Left kidney (tissue), 8 donors: ENCODE results near the gene GNPTG. TPM values are rescaled to one million over a fixed set of nuclear protein-coding genes. Genes with fewer than 3 reads are reported as not detected.

Experiments
- DNase-seq: peaks from one replicate; pipeline ENCODE4 v3.0.0-alpha.2; 2013
- long read RNA-seq, 8 donors: transcript quantifications; one replicate each; lab custom pipeline, GENCODE V29; 2026
- polyA plus RNA-seq: library from polyadenylated mRNA; unstranded; fragments of 120-200 nt; gene quantifications from one replicate; pipeline ENCODE4 v1.2.1, GENCODE V29; 2013; ENCODE audit not compliant: insufficient read length

GNPTG gene
- polyA plus RNA-seq, result 55.3 TPM
- long read RNA-seq, donor 1, transcript GNPTG-201 (11 exons, 1,983 nt), result major isoform, 43 of 83 reads
- long read RNA-seq, donor 1, partial matches to known transcripts, result 39 of 83 reads
- long read RNA-seq, donor 1, other reads (novel, unspliced or antisense), result 0 of 83 reads
- long read RNA-seq, donor 2, transcript GNPTG-201 (11 exons, 1,983 nt), result major isoform, 38 of 53 reads
- long read RNA-seq, donor 2, partial matches to known transcripts, result 12 of 53 reads
- long read RNA-seq, donor 2, other reads (novel, unspliced or antisense), result 0 of 53 reads
- long read RNA-seq, donor 3, transcript GNPTG-201 (11 exons, 1,983 nt), result major isoform, 31 of 46 reads
- long read RNA-seq, donor 3, partial matches to known transcripts, result 14 of 46 reads
- long read RNA-seq, donor 3, other reads (novel, unspliced or antisense), result 0 of 46 reads
- long read RNA-seq, donor 4, partial matches to known transcripts, result 12 of 17 reads
- long read RNA-seq, donor 4, other reads (novel, unspliced or antisense), result 0 of 17 reads
- long read RNA-seq, donor 5, transcript GNPTG-201 (11 exons, 1,983 nt), result major isoform, 76 of 129 reads
- long read RNA-seq, donor 5, partial matches to known transcripts, result 51 of 129 reads
- long read RNA-seq, donor 5, other reads (novel, unspliced or antisense), result 0 of 129 reads
- long read RNA-seq, donor 6, transcript GNPTG-201 (11 exons, 1,983 nt), result major isoform, 55 of 72 reads
- long read RNA-seq, donor 6, partial matches to known transcripts, result 16 of 72 reads
- long read RNA-seq, donor 6, other reads (novel, unspliced or antisense), result 0 of 72 reads
- long read RNA-seq, donor 7, transcript GNPTG-201 (11 exons, 1,983 nt), result major isoform, 26 of 47 reads
- long read RNA-seq, donor 7, partial matches to known transcripts, result 17 of 47 reads
- long read RNA-seq, donor 7, other reads (novel, unspliced or antisense), result 0 of 47 reads
- long read RNA-seq, donor 8, transcript GNPTG-201 (11 exons, 1,983 nt), result major isoform, 11 of 13 reads
- long read RNA-seq, donor 8, partial matches to known transcripts, result 0 of 13 reads
- long read RNA-seq, donor 8, other reads (novel, unspliced or antisense), result 0 of 13 reads

DNA sequence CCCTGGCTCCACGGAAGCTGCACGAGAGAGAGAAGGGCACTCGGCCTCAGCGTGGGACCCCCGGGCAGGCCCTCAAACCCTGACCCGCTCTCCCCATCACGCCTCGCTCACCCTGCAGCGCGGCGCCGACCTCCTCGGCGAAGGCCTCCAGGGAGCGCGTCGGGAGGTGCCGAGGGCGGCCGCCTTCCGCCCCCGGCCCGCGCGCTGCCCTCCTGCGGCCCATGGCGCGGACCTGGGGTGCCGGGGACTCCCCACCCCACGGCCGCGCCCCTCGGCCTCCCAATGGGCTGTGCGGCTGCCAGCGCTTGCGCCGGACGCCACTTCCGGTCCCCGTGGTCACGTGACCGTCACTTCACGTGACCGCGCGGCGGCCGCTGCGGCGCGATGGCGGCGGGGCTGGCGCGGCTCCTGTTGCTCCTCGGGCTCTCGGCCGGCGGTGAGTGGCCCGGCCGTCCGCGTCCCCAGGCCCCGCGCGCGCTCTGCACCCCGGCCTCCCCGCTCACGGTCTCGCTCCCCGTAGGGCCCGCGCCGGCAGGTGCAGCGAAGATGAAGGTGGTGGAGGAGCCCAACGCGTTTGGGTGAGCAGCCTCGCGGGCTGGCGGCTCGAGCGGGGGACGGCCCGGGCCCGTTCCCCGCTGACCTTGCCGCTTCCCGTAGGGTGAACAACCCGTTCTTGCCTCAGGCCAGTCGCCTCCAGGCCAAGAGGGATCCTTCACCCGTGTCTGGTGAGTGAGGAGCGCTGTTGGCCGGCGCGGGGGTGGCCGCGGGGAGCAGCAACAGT lies at the start of gene GNPTG, which contains the start of gene TSR3:
TSS of gene GNPTG (plus strand) at position 350 of the 781 bp plus-strand sequence. CDS start at position 385, 35 bp downstream.
TSS of gene TSR3 (minus strand) at position 297 of the 781 bp plus-strand sequence. CDS start at position 223, 74 bp downstream.
- DNase-seq, result peak; percentile 73

DNA sequence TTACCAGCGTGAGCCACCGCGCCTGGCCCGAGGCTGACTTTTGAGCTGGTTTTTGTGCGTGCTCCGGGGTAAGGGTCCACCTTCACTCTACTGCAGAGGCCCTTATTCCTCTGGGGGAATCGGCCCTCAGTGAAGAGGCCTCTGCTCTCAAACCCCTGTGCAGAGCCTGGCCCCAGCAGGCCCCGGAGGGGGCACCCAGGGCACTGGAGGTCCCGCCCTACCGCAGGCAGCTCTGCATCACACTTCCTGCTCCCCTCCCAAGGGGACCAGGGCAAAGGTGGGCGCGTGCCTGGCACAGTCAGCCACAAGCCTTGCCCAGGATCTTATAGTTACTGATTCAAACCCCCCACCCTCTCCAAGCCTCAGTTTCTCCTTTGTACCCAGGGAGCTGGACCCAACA lies 45.9 kb upstream of the GNPTG start:
- DNase-seq, result no peak

DNA sequence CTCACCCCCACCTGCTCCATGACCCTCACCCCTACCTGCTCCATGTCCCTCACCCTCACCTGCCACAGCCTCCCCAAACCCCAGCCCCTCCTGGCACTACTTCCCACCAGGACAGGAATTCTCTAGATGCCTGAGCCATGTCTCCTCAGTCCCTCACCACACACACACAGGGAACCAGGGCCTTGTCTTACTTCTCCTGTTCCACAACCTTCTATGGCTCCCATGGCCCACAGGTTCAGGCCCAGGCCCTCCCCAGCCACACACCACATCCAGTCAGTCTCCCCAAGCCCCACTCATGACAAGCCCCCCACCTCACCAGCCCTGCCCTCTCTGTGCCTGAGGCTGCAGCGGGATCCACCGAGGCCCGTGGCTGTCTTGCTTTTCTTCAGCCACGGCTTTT lies 45.4 kb upstream of the GNPTG start:
- no peak for DNase-seq

DNA sequence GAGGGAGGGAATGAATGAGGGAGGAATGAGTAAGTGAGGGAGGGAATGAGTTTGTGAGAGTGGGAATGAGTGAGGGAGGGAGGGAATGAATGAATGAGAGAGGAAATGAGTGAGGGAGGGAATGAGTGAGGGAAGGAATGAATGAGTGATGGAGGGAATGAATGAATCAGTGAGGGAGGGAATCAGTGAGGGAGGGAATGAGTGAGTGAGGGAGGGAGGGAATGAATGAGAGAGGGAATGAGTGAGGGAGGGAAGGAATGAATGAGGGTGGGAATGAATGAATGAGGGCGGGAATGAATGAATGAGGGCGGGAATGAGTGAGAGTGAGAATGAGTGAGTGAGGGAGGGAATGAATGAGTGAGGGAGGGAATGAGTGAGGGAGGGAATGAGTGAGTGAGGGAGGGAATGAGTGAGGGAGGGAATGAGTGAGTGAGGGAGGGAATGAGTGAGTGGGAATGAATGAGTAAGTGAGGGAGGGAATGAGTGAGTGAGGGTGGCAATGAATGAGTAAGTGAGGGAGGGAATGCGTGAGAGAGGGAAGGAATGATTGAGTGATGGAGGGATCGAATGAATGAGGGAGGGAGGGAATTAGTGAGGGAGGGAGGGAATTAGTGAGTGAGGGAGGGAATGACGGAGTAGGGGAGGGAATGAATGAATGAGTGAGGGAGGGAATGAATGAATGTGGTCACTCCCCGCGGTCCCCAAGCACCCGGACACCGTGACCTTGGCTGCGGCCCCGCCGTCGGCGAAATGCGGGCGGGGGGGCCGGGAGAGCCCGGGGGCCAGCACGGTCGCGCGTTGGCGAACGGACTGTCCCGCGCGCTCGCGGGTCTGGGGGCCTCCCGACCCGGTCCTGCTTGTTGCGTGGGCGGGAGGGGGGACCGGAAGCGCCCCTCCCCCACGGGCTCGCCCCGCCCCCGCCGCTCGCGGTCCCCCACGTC lies 43.4 kb upstream of the GNPTG start:
- no peak for DNase-seq

DNA sequence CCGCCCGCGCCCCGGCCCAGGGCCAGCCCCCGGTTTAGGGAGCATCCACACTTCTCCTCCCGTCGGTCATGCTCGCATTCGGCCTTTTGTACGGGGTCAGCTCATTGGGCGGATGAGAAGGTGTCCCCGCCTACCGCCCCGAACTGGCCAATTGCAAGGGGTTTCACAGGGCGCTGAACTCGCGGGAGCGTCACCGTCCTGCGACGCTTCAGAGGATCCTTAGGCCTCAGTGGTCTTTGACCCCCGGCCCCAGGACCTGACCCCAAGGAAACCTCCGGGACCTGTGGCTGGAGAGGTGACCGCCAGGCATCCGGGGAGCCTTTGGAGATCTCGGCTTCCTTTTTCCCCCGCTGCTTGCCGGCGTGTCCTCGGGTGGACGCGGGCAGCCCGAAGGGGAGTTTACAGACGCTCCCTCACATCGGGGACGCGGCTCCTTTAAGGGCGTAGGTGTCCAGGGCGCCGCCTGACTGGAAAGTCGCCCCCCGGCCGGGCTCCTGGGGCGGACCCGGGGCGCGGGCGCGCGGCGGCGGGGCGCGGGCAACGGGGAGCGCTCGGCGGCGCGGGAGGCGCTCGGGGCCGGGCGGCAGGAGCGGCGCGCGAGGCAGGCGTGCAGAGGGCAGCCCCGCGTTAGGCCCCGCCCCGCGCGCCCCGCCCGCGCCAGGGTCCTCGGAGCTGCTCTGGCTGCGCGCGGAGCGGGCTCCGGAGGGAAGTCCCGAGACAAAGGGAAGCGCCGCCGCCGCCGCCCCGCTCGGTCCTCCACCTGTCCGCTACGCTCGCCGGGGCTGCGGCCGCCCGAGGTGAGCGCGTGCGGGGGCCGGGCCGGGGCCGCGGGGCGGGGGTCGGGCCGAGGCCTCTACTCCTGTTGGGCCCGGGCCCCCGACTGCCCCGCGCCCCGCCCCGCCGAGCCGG lies 42.5 kb upstream of the GNPTG start, which contains the start of gene UBE2I:
TSS of gene UBE2I (plus strand) at position 660 of the 909 bp plus-strand sequence. CDS start 4,395 bp downstream, outside the sequence.
- DNase-seq, result peak; percentile 98

DNA sequence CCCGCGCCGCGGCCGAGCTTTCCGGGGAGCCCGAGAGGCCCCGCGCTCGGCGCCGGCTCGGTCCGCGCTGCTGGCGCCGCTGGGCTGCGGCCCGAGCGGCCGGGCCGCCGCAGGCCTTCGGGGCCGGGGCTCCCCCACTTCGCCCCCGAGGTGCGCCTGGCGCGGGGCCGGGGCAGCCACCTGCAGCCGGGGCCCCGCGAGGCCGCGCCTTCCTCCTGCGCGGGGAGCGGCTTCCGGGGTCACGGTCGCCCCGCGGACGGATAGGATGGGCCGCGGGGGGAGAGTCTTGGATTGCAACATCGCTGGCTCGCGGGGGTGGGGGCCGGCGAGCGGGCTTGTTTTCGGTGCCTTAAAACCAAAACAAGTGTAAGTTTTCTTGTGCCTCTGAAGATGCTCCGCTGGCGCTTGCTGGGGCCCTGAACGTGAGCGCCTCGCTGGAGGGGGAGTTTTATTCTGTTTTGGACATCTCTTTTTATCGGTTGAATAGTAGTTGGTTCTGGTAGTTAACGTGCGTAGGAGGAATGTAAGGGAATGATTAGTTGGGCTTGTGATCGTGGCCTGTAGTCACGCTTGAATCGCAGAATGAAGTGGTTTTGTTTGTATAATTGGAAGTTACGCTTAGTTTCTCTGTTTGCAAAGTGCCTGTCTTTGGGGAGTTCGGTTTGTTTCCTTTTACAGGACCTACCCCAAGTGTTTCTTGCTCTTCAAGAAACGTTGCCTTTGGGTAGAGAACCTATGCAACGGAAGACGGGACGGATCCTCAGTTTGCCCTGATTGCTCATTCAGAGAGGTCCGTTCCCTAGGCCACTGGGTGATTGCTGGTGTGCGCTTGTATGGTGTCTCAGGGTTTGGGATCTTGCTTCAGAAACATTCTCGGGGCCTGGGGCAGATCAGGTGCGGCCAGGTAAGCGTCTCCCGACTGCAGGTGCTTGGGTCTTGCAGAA lies 41.6 kb upstream of the GNPTG start:
- DNase-seq, result no peak

DNA sequence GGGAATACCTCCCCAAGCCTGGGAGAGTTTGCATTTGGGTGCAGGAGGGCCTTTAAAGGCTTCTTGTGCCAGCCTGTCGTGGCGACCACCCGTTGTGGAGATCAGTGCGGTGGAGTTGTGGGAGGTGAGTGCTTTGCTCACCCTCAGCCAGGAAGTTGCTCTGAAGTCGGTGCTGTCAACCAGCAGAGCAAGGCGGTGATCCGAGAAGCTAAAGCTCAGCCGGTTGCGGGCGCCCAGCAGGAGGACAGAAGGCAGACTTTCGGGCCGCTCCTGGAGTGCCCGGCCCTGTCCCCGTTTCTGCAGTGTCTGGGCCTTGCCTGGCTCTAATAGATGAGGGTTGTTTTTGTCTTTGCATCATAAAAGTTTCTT lies 40.9 kb upstream of the GNPTG start:
- DNase-seq, result no peak

DNA sequence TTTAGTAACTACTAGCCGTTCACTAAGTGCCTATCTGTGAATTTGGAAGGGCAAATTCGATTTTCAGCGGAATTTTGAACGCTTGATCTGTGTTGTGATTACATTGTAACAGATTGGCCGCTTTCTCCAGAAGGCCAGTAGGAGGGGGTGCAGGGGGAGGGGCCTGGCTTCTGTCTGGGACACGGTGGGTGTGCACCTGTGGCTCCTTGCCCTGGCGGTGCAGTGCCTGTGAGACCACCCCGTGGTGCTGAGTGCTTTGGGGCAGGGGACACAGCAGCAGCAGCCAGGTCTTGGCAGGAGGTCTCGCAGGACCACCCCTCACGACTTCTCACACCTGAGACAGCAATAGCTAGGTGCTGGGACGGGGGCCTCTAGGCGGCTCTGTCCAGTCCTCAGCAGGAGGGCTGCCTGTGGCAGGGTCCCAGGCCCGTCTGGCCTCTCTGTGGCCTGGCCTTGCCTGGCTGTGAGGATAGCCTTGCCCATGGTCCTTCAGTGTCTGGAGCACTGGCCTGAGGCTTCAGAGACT lies 40.5 kb upstream of the GNPTG start:
- no peak for DNase-seq

DNA sequence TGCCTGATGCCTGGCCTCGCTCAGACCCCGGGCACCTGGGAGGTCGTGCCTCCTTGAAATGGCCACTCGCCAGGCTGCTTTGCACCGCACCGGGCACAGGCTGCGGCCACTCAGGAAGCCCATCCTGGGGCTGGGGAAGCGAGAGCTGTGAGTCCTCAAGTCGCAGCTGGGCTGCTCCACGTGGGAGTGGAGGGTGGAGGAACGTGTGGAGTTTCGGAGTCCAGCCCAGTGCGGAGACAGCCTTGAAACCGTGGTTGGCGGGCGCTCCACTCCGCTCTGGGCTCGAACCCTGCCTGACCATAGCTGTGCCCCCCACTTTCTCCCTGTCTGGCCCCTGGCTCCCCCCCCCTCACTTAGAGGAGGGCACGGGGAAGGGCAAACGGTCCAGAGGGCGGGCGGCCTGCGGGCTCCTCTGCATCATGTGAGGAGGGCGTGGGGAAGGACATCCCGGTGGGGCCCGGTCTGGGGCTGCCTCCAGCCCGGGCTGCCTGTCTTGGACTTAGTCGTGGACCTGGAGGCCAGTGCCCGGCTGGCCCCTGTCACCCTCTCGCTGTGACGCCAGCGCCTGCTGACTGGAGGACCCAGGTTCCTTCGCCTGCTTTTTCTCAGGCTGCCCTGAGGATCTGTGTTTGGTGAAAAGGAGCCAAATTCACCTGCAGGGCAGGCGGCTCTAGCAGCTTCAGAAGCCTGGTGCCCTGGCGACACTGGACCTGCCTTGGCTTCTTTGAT lies 39.8 kb upstream of the GNPTG start:
- DNase-seq, result no peak

DNA sequence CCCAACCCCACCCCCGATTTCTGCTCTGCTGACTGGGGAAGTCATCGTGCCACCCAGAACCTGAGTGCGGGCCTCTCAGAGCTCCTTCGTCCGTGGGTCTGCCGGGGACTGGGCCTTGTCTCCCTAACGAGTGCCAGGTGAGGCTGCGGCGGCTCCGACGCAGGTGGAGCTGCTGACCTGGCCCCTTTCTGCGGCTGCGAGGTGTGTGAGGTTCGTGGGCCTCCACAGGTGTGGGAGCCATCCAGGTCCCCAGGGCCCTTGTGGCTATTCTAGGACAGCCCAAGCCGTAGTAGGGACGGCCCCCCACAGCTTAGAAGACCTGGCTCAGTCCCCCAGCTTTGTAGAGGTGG lies 39.3 kb upstream of the GNPTG start:
- DNase-seq, result no peak

DNA sequence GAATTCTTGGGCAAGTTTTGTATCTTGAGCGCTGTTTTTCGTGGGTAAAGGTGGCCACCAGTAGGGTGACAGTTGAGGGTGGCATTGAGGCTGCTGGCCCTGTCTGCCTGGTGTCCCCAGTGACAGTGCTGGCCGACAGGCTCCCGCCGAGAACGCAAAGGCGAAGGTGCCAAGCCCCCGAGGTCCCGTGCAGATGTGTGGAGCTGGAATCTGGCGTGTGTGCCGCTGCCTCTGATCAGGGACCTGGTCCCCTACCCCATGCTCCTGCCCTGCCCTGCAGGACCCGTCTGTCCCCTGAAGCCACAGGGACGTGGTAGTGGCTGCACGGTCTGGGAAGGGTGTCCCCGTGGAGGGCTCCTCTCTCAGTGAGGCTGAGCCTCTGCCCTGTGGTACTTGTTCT lies 38.8 kb upstream of the GNPTG start:
- no peak for DNase-seq

DNA sequence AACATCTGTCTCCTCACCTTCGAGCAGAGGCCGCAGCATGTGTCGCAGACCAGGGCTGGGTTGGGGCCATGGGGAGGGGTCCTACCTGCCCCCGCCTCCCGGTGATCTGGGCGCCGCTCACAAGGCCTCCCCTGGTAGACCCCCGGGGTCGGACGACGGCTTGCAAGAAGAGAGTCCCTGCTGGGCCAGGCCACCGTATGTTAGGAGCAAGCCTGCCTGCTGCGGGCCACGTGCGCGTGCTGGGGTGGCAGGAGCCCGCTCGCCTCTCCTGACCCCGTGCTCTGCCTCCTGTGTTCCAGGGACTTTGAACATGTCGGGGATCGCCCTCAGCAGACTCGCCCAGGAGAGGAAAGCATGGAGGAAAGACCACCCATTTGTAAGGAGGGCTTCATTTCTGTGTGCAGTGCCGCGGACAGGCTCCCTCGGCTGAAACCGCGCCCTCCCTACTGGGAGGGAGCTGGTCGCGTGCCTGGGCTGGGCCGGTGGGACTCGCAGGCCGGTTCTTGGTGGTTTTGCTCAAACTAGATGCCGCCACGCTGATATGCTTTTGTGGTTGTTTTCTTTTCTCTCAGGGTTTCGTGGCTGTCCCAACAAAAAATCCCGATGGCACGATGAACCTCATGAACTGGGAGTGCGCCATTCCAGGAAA lies 37.9 kb upstream of the GNPTG start:
- DNase-seq, result no peak

DNA sequence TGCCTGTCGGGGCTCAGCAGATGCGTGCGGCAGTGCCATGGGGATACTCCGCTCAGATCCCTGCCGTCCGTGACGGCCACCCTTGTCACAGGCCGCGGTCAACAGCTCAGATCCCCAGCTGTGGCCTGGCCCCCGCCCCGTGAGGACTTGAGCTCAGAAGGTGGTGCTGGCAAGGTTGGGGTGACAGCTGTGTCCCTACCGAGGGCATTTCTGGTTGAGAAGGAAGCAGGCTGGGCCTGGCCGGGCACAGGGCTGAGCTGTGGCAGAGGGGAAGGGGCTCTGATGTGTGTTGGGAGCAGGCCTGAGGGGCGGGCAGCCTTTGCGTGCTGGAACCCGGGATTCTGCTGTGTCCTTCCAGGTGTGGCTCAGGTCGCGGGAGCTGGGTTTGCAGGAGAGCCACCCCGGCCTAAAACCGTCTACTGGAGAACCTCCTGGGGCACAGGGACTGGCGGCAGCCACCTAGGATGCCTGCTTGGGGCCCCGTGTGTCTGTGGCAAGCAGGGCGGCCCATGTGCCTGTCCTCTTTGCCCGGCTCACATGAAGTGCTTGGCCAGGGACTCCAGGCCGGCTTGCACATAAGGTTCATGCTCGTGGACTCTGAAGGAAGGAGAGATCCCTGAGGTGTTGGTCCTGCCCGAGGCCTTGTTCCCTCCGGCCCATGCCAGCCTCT lies 37.2 kb upstream of the GNPTG start:
- no peak for DNase-seq

DNA sequence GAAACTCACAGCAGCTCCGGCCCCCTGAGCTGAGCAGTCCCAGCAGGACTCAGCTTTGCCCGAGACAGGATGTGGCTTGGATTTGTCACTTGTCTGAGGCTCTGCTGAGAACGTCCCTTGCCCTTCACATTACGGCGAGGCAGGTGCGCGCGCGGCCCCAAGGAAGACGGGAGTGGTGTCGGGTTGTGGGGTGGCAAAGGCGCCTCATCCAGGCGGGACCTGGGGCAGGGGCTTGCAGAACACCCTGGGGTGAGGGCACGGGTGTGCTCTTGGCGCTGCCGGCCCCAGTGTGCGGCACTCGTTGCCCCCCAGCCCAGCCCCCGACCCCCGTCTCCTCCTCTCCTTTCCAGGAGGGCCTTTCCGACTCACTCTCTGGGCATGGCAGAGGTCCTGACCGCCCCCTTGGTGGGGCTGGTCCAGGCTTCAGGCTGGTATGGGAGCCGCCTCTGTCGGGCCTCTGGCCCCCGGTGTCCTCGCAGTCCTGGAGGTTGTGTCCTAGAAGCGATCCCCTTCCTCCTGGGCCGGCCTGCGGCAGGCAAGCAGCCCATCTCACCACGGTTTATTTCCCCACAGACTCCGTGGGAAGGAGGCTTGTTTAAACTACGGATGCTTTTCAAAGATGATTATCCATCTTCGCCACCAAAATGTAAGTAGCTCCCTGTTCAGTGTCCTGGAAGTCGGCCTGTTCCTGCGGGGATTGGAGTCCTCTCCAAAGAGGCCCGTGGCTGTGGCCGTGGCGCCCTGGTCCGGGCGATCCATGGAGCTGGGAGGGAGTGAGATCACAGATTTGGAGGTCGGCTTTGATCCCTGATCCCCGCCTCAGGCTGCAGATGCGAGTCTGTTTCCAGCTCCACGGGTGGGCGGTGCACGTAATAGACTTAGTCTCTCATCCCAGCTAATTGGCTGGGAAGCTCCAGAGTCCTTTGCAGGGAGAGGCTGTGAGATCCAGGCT lies 36.4 kb upstream of the GNPTG start:
- DNase-seq, result no peak

DNA sequence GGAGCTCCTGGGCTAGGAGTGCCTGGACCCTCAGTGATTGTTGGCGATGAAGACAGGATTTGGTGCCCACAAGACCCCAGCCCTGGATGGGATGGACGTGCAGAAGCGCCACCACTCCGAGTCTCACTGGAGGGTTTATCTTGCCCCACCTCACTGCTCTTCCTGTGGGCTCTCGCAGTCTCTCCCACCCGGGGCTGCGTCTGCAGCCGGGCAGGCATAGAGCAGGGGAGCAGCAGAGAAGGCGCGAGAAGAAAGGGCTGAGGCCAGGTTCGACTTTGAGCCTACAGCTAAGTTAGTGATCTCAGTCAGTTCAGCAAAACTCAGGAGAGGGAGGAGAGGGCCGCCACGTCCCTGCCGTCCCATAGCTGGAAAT lies 35.7 kb upstream of the GNPTG start:
- no peak for DNase-seq
